A549 treated with ZK216348 at 1 μM for 4 hours (cell line): ENCODE measurements around the gene CALCR. TPM values are rescaled to one million over a fixed set of nuclear protein-coding genes. Genes with fewer than 3 reads are reported as not detected.

Experiments
- total RNA-seq: library from RNA; stranded (reverse); fragments of 200-300 nt; extraction: Qiagen RNA extraction; gene quantifications from 5 replicates; pipeline ENCODE4 v1.2.3, GENCODE V29; 2022; ENCODE audit warnings: low read depth

The CALCR gene
- not detected in 5 replicates for total RNA-seq

DNA sequence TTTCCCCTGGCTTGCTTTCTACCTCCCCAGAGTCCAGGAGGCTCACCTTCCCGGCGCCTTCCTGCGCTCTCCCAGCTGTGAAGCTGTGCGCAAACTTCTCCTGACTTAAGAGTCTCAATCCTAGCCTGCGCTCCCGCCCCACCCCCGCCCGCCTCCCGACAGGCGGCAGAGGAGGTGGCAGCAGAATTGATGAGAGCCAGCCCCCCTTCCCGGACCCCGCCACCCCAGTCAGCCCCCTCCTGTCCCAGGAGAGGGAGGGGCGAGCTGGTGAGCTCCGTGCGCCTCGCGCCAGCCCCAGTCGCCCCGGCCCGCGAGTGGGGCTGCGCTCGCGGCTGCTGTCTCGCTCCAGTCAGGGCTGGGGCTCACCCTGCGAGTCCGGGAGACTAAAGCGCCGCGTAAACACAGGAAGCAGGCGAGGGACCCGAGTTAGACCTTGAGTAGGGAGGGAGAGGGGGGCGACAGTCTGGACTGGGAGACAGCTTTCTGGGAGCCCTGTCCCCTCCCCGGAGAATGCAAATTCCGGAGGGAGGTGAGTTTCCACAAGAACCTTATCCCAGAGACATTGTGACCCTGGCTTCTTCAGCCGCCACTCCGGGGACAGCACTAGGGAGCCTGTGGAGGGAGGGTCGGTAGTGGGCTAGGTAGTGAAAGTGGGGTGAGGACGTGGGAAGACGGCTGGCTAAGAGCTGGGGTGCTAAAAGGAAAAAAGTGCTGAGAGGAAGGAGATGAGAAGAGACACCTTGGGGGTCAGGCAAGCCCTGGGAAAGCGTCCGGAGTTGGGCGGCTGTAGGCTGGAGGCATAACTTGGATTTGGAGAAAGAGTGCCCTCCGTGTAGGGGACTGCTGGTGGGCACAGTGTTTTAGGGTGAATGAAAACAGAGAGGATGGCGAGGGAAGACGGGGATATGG, at the start of gene CALCR:
Gene CALCR, minus strand, starts transcription at position 79 of the 909 bp plus-strand sequence. CDS start 87,743 bp downstream, outside the sequence.

